H1 (cell line): ENCODE data around the gene AFF2. TPM values are rescaled to one million over a fixed set of nuclear protein-coding genes. Genes with fewer than 3 reads are reported as not detected.

Experiments used
- CTCF ChIA-PET: fragments of 300-600 bp; sonication (Branson Sonifier 250); formaldehyde crosslinking; loops from one replicate; lab custom pipeline; 2021; ENCODE audit not compliant: partially characterized antibody; lab: Charles Lee
- POLR2A ChIA-PET: fragments of 300-600 bp; sonication (Branson Sonifier 250); formaldehyde crosslinking; loops from one replicate; lab custom pipeline; 2021; ENCODE audit warnings: inconsistent platforms; ENCODE audit not compliant: partially characterized antibody; lab: Charles Lee
- DNase-seq, 2 experiments: peaks; one replicate each; pipeline versions ENCODE4 v3.0.0 to v3.0.0-alpha.2; 2010 to 2022; ENCODE audit warnings: low spot score in 2 of 2, low read depth in 1 of 2, mixed read lengths in 1 of 2
- FAIRE-seq: peaks from 2 replicates; lab custom pipeline; 2011; peaks lifted over from hg19 to GRCh38; lab: Jason Lieb, UNC
- H2AFZ ChIP-seq: 2 replicates; pipeline ENCODE4 v1.8.1; 2012; ENCODE audit warnings: low read length, inconsistent platforms
- H2AK5ac ChIP-seq: 2 replicates; pipeline ENCODE4 v1.6.1; 2013; ENCODE audit warnings: low read depth, low read length
- H2BK120ac ChIP-seq: replicated peaks from 2 replicates; pipeline ENCODE3; 2013; ENCODE audit warnings: low read depth, low read length, inconsistent platforms
- H2BK12ac ChIP-seq: 2 replicates; pipeline ENCODE4 v1.6.1; 2013; ENCODE audit warnings: low read depth, low read length
- H2BK15ac ChIP-seq: 2 replicates; pipeline ENCODE4 v1.6.1; 2013; ENCODE audit warnings: low read length
- H2BK20ac ChIP-seq: 2 replicates; pipeline ENCODE4 v1.6.1; 2013; ENCODE audit warnings: low read length
- H2BK5ac ChIP-seq: 2 replicates; pipeline ENCODE4 v1.6.1; 2013; ENCODE audit warnings: low read depth, low read length
- H3K14ac ChIP-seq: 2 replicates; pipeline ENCODE4 v1.6.1; 2013; ENCODE audit warnings: inconsistent platforms; ENCODE audit not compliant: insufficient read length
- H3K18ac ChIP-seq: 2 replicates; pipeline ENCODE4 v1.6.1; 2013; ENCODE audit warnings: low read length; ENCODE audit errors: extremely low read depth
- H3K23ac ChIP-seq: 2 replicates; pipeline ENCODE4 v1.6.1; 2013; ENCODE audit warnings: inconsistent platforms; ENCODE audit not compliant: insufficient read length
- H3K23me2 ChIP-seq: 2 replicates; pipeline ENCODE4 v1.6.1; 2013; ENCODE audit warnings: low read depth, low read length
- H3K27ac ChIP-seq: 2 replicates; pipeline ENCODE4 v1.6.1; 2011; ENCODE audit warnings: low read depth, low read length, inconsistent platforms
- H3K27me3 ChIP-seq, 4 experiments: replicated peaks in 1 of 4; 1 replicate in 1 of 4; 2 replicates in 3 of 4; pipeline versions ENCODE4 v1.6.1 to v1.8.1; 2011 to 2013; ENCODE audit warnings: low read length in 3 of 4, mild to moderate bottlenecking in 3 of 4, inconsistent platforms in 2 of 4, mixed read lengths in 2 of 4, moderate library complexity in 1 of 4; ENCODE audit not compliant: control insufficient read depth in 3 of 4, insufficient read depth in 3 of 4; ENCODE audit errors: extremely low read depth in 1 of 4
- H3K36me3 ChIP-seq, 4 experiments: 2 replicates each; pipeline versions ENCODE4 v1.6.1 to v1.8.1; 2011 to 2013; ENCODE audit warnings: mild to moderate bottlenecking in 4 of 4, low read length in 3 of 4, moderate library complexity in 2 of 4, control low read depth in 1 of 4, inconsistent platforms in 1 of 4; ENCODE audit not compliant: insufficient read depth in 4 of 4, control insufficient read depth in 2 of 4
- H3K4ac ChIP-seq: replicated peaks from 2 replicates; pipeline ENCODE3; 2013; ENCODE audit warnings: low read length, low read depth, mixed read lengths, inconsistent platforms; ENCODE audit not compliant: insufficient read length
- H3K4me1 ChIP-seq, 4 experiments: replicated peaks in 1 of 4; 1 replicate in 1 of 4; 2 replicates in 3 of 4; pipeline versions ENCODE4 v1.6.1 to v1.8.1; 2011 to 2013; ENCODE audit warnings: low read length in 3 of 4, inconsistent platforms in 2 of 4, mixed read lengths in 1 of 4; ENCODE audit not compliant: insufficient read depth in 4 of 4, control insufficient read depth in 3 of 4
- H3K4me2 ChIP-seq, 2 experiments: 2 replicates each; pipeline versions ENCODE4 v1.6.1 to v1.8.1; 2011 to 2013; ENCODE audit warnings: low read depth in 2 of 2, low read length in 2 of 2, control low read depth in 1 of 2, inconsistent platforms in 1 of 2, mild to moderate bottlenecking in 1 of 2; ENCODE audit not compliant: insufficient read depth in 1 of 2
- H3K4me3 ChIP-seq, 4 experiments: fragments of 200-600, 300-600 bp in 1 of 4; sonication (generic), shearing (Covaris generic), sonication (Bioruptor Twin) in 1 of 4; 2 replicates each; pipeline versions ENCODE4 v1.5.1 to v1.8.1; 2011 to 2016; ENCODE audit warnings: low read length in 4 of 4, low read depth in 3 of 4, control low read depth in 2 of 4, inconsistent platforms in 2 of 4, mild to moderate bottlenecking in 2 of 4, mixed read lengths in 1 of 4, moderate library complexity in 1 of 4; ENCODE audit not compliant: insufficient read depth in 2 of 4; ENCODE audit errors: extremely low read depth in 1 of 4
- H3K56ac ChIP-seq: replicated peaks from 2 replicates; pipeline ENCODE3; 2013; ENCODE audit warnings: low read depth, mild to moderate bottlenecking, mixed read lengths, low read length, inconsistent platforms; ENCODE audit not compliant: insufficient read length
- H3K79me1 ChIP-seq: 2 replicates; pipeline ENCODE4 v1.6.1; 2013; ENCODE audit warnings: low read depth, low read length, control low read depth
- H3K79me2 ChIP-seq, 2 experiments: 2 replicates each; pipeline versions ENCODE4 v1.6.1 to v1.8.1; 2012 to 2013; ENCODE audit warnings: low read length in 2 of 2, mild to moderate bottlenecking in 2 of 2, inconsistent platforms in 1 of 2; ENCODE audit not compliant: insufficient read depth in 2 of 2, control insufficient read depth in 1 of 2
- H3K9ac ChIP-seq, 4 experiments: replicated peaks in 1 of 4; 1 replicate in 1 of 4; 2 replicates in 3 of 4; pipeline versions ENCODE4 v1.6.1 to v1.8.1; 2011 to 2013; ENCODE audit warnings: low read depth in 3 of 4, low read length in 3 of 4, control low read depth in 2 of 4, mild to moderate bottlenecking in 2 of 4, moderate library complexity in 2 of 4, inconsistent platforms in 1 of 4; ENCODE audit errors: extremely low read depth in 1 of 4
- H3K9me3 ChIP-seq, 2 experiments: 2 replicates each; pipeline versions ENCODE4 v1.6.1 to v1.8.1; 2012 to 2013; ENCODE audit warnings: mild to moderate bottlenecking in 2 of 2, moderate library complexity in 2 of 2, control low read depth in 1 of 2, inconsistent platforms in 1 of 2, low read depth in 1 of 2, low read length in 1 of 2, mixed read lengths in 1 of 2; ENCODE audit not compliant: insufficient read depth in 2 of 2
- H4K20me1 ChIP-seq, 2 experiments: replicated peaks in 1 of 2; 2 replicates each; pipeline versions ENCODE3 to v1.8.1; 2011 to 2013; ENCODE audit warnings: inconsistent platforms in 2 of 2, low read length in 2 of 2, mild to moderate bottlenecking in 1 of 2; ENCODE audit not compliant: insufficient read depth in 2 of 2, control insufficient read depth in 1 of 2
- H4K5ac ChIP-seq: 2 replicates; pipeline ENCODE4 v1.6.1; 2013; ENCODE audit warnings: low read length, low read depth, mixed read lengths, inconsistent platforms; ENCODE audit not compliant: insufficient read length
- H4K8ac ChIP-seq: 2 replicates; pipeline ENCODE4 v1.8.0; 2013; ENCODE audit warnings: mild to moderate bottlenecking, moderate library complexity, low read length, inconsistent platforms; ENCODE audit not compliant: insufficient read depth; ENCODE audit errors: extremely low read depth
- H4K91ac ChIP-seq: replicated peaks from 2 replicates; pipeline ENCODE3; 2013; ENCODE audit warnings: low read length, mixed read lengths, inconsistent platforms; ENCODE audit not compliant: insufficient read length
- CHD1 ChIP-seq: IDR thresholded peaks from 2 replicates; pipeline ENCODE4 v1.6.1; 2012; ENCODE audit warnings: low read depth, low read length, improper control_type of control experiment
- SP2 ChIP-seq: IDR thresholded peaks from 2 replicates; pipeline ENCODE4 v1.6.1; 2012; ENCODE audit warnings: mild to moderate bottlenecking, low read length, inconsistent platforms
- WGBS, 2 experiments: shearing (Covaris generic) in 1 of 2; methylation state at CpG; one replicate each; pipeline versions ENCODE4 v1.1.6 to v1.1.7; 2013 to 2015; ENCODE audit warnings: low lambda C conversion rate in 2 of 2, mixed read lengths in 2 of 2, inconsistent platforms in 1 of 2, low coverage in 1 of 2, missing lambda C conversion rate in 1 of 2; ENCODE audit not compliant: insufficient replicate concordance in 2 of 2, insufficient coverage in 1 of 2, insufficient read length in 1 of 2; ENCODE audit errors: extremely low coverage in 1 of 2, missing lambda C conversion rate in 1 of 2; 5-methylcytosine and 5-hydroxymethylcytosine counted together
- polyA plus RNA-seq, 7 experiments: library from polyadenylated mRNA; depleted of rRNA in 3 of 7; stranded (reverse) in 5 of 7; unstranded in 2 of 7; fragments of >200 nt in 5 of 7; fragments of 200-250 nt in 2 of 7; gene quantifications; 1 replicate in 5 of 7; 2 replicates in 1 of 7; 4 replicates in 1 of 7; pipeline versions ENCODE4 v1.2.1 to v1.2.3, GENCODE V29; 2011 to 2013; ENCODE audit warnings: missing spikeins in 2 of 7, mixed read lengths in 2 of 7
- total RNA-seq: library from RNA; stranded (reverse); fragmentation: NEBNext Ultra II Directional; extraction: Animal tissue kit (Norgen Biotek cat#: 25700); gene quantifications from 2 replicates; pipeline ENCODE4 v1.2.1, GENCODE V29; 2021

Gene AFF2
- total and polyA plus RNA-seq, 2 of the 8 experiments (the other 6 are each of a cell fraction or from before 2014, with no cell fraction given) = 2.0 to 7.3 TPM

DNA sequence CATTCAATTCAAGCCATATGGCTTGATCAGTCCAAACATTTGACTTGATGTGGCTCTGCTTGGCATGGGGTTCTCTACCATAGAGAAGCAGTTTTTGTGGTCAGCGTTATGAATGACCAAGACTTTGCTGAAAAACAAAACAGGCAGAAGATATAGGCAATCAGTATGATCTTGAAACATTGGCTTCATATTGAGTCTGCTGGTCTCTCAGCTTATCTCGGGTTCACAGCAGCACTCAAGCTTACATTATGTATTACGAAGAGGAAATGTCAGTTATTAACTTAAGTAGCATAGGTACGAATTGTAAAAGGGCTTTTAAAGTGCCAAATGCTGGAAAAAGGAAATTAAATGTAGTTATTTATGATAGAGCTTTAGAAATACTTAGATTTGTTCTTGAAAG lies 99.0 kb downstream of the AFF2 start:
- Histone ChIP-seq H2BK20ac (no peak overlapping the region), H2AK5ac (no peak overlapping the region), H3K23ac (no peak overlapping the region), H3K9me3 (no peaks in the 10 kb centered on the region), H2BK120ac (no peak overlapping the region), H3K27me3 (no peaks in the 10 kb centered on the region), H4K5ac (no peak overlapping the region), H3K56ac (no peak overlapping the region), H3K18ac (no peak overlapping the region), H3K4ac (no peak overlapping the region), H3K36me3 (no peaks in the 10 kb centered on the region), H2BK15ac (no peak overlapping the region), H3K4me1 (no peaks in the 10 kb centered on the region), H3K79me2 (no peaks in the 10 kb centered on the region), H4K20me1 (no peaks in the 10 kb centered on the region), H4K8ac (no peak overlapping the region), H3K4me3 (no peak overlapping the region)
- 92% methylated on average over 4 of the region's 4 CpGs; no CpG with 5 or more reads in 1 of the 2 experiments for WGBS, 2 experiments
- DNase-seq = no peak
- TF ChIP-seq CHD1 (no peak), SP2 (no peak)
- TF ChIP-seq, all 59 proteins: peak for 0
- H3K23me2 ChIP-seq = no peaks in the 10 kb centered on the region
- H3K79me1 ChIP-seq = no peaks in the 10 kb centered on the region
- ChIA-PET CTCF (no interaction called here), POLR2A (no interaction called here)
- no peak overlapping the region for H2AFZ ChIP-seq
- no peak overlapping the region for H3K27ac ChIP-seq
- no peak for FAIRE-seq
- H2BK12ac ChIP-seq = no peak overlapping the region
- no peak overlapping the region for H3K4me2 ChIP-seq
- no peak overlapping the region for H3K9ac ChIP-seq
- H4K91ac ChIP-seq = no peak overlapping the region
- no peak overlapping the region for H3K14ac ChIP-seq
- no peak overlapping the region for H2BK5ac ChIP-seq
